ENCODE data around the gene CDH23. TPM values are rescaled to one million over a fixed set of nuclear protein-coding genes. Genes with fewer than 3 reads are reported as not detected.

Gene CDH23
- polyA plus RNA-seq, 2 donors = 1.6 to 3.2 TPM

GRCh38 chr10:71812913-71813590 lies 416.3 kb downstream of the CDH23 start:
- H3K36me3 ChIP-seq (ENCODE audit: control insufficient read depth in 2 of 2, insufficient read depth in 2 of 2, low read length in 1 of 2) = peaks cover 0 to 28% of the 10 kb centered on the region in 2 donors
- peaks cover 2% of the 10 kb centered on the region in 2 donors for H3K4me1 ChIP-seq (ENCODE audit: control insufficient read depth in 2 of 2, insufficient read depth in 2 of 2, low read length in 1 of 2)
- H3K9me3 ChIP-seq (ENCODE audit: control insufficient read depth in 2 of 2, insufficient read depth in 1 of 2, low read depth in 1 of 2, low read length in 1 of 2) = no peaks in the 10 kb centered on the region
- no peak overlapping the region for H3K4me3 ChIP-seq (ENCODE audit: low read depth in 1 of 2, low read length in 2 of 2)
- no peaks in the 10 kb centered on the region for H3K27me3 ChIP-seq (ENCODE audit: control insufficient read depth in 1 of 2, insufficient read depth in 2 of 2, low read length in 2 of 2)
- no peak overlapping the region for H3K27ac ChIP-seq (ENCODE audit: low read depth in 2 of 2, low read length in 1 of 2)
- 56 to 58% methylated on average over 11 of the region's 11 CpGs for WGBS, 2 donors

GRCh38 chr10:71814922-71815411 lies 418.2 kb downstream of the CDH23 start:
- Histone ChIP-seq H3K9me3 (ENCODE audit: control insufficient read depth in 2 of 2, insufficient read depth in 1 of 2, low read depth in 1 of 2, low read length in 1 of 2) (no peaks in the 10 kb centered on the region), H3K4me3 (ENCODE audit: low read depth in 1 of 2, low read length in 2 of 2) (no peak overlapping the region), H3K27me3 (ENCODE audit: control insufficient read depth in 1 of 2, insufficient read depth in 2 of 2, low read length in 2 of 2) (no peaks in the 10 kb centered on the region), H3K4me1 (ENCODE audit: control insufficient read depth in 2 of 2, insufficient read depth in 2 of 2, low read length in 1 of 2) (peaks cover 2% of the 10 kb centered on the region in 2 donors), H3K36me3 (ENCODE audit: control insufficient read depth in 2 of 2, insufficient read depth in 2 of 2, low read length in 1 of 2) (peaks cover 15 to 45% of the 10 kb centered on the region in 2 donors), H3K27ac (ENCODE audit: low read depth in 2 of 2, low read length in 1 of 2) (no peak overlapping the region)
- WGBS, 2 donors = 91% methylated on average over 26 of the region's 26 CpGs

- Histone ChIP-seq H3K4me1 (ENCODE audit: control insufficient read depth in 2 of 2, insufficient read depth in 2 of 2, low read length in 1 of 2) (peaks cover 2% of the 10 kb centered on the region in 2 donors), H3K4me3 (ENCODE audit: low read depth in 1 of 2, low read length in 2 of 2) (no peak overlapping the region), H3K27ac (ENCODE audit: low read depth in 2 of 2, low read length in 1 of 2) (no peak overlapping the region), H3K9me3 (ENCODE audit: control insufficient read depth in 2 of 2, insufficient read depth in 1 of 2, low read depth in 1 of 2, low read length in 1 of 2) (no peaks in the 10 kb centered on the region), H3K36me3 (ENCODE audit: control insufficient read depth in 2 of 2, insufficient read depth in 2 of 2, low read length in 1 of 2) (peaks cover 22 to 51% of the 10 kb centered on the region in 2 donors), H3K27me3 (ENCODE audit: control insufficient read depth in 1 of 2, insufficient read depth in 2 of 2, low read length in 2 of 2) (no peaks in the 10 kb centered on the region)
- WGBS, 2 donors = 83% methylated on average over 15 of the region's 15 CpGs
These were observed 418.9 kb downstream of the CDH23 start for GRCh38 chr10:71815515-71816130.

- peaks cover 2% of the 10 kb centered on the region in 2 donors for H3K4me1 ChIP-seq (ENCODE audit: control insufficient read depth in 2 of 2, insufficient read depth in 2 of 2, low read length in 1 of 2)
- H3K4me3 ChIP-seq (ENCODE audit: low read depth in 1 of 2, low read length in 2 of 2) = no peak overlapping the region
- no peaks in the 10 kb centered on the region for H3K9me3 ChIP-seq (ENCODE audit: control insufficient read depth in 2 of 2, insufficient read depth in 1 of 2, low read depth in 1 of 2, low read length in 1 of 2)
- H3K27me3 ChIP-seq (ENCODE audit: control insufficient read depth in 1 of 2, insufficient read depth in 2 of 2, low read length in 2 of 2) = no peaks in the 10 kb centered on the region
- H3K27ac ChIP-seq (ENCODE audit: low read depth in 2 of 2, low read length in 1 of 2) = no peak overlapping the region
- H3K36me3 ChIP-seq (ENCODE audit: control insufficient read depth in 2 of 2, insufficient read depth in 2 of 2, low read length in 1 of 2) = peaks cover 28 to 59% of the 10 kb centered on the region in 2 donors
- WGBS, 2 donors = 80 to 89% methylated on average over 12 of the region's 12 CpGs
These were observed 419.7 kb downstream of the CDH23 start for GRCh38 chr10:71816421-71816851.

GRCh38 chr10:71816936-71817618 lies 420.4 kb downstream of the CDH23 start:
- no peak overlapping the region for H3K27ac ChIP-seq (ENCODE audit: low read depth in 2 of 2, low read length in 1 of 2)
- no peak overlapping the region for H3K4me3 ChIP-seq (ENCODE audit: low read depth in 1 of 2, low read length in 2 of 2)
- H3K36me3 ChIP-seq (ENCODE audit: control insufficient read depth in 2 of 2, insufficient read depth in 2 of 2, low read length in 1 of 2) = peaks cover 34 to 65% of the 10 kb centered on the region in 2 donors
- no peaks in the 10 kb centered on the region for H3K27me3 ChIP-seq (ENCODE audit: control insufficient read depth in 1 of 2, insufficient read depth in 2 of 2, low read length in 2 of 2)
- H3K9me3 ChIP-seq (ENCODE audit: control insufficient read depth in 2 of 2, insufficient read depth in 1 of 2, low read depth in 1 of 2, low read length in 1 of 2) = no peaks in the 10 kb centered on the region
- H3K4me1 ChIP-seq (ENCODE audit: control insufficient read depth in 2 of 2, insufficient read depth in 2 of 2, low read length in 1 of 2) = peaks cover under 1 to 4% of the 10 kb centered on the region in 2 donors
- 80 to 82% methylated on average over 8 of the region's 8 CpGs for WGBS, 2 donors

GRCh38 chr10:71817831-71818655 lies 421.3 kb downstream of the CDH23 start:
- H3K27ac ChIP-seq (ENCODE audit: low read depth in 2 of 2, low read length in 1 of 2) = no peak overlapping the region
- peaks cover 0 to 4% of the 10 kb centered on the region in 2 donors for H3K4me1 ChIP-seq (ENCODE audit: control insufficient read depth in 2 of 2, insufficient read depth in 2 of 2, low read length in 1 of 2)

GRCh38 chr10:71818674-71819260 lies 422.0 kb downstream of the CDH23 start:
- H3K4me1 ChIP-seq (ENCODE audit: control insufficient read depth in 2 of 2, insufficient read depth in 2 of 2, low read length in 1 of 2) = peaks cover 0 to 4% of the 10 kb centered on the region in 2 donors
- H3K9me3 ChIP-seq (ENCODE audit: control insufficient read depth in 2 of 2, insufficient read depth in 1 of 2, low read depth in 1 of 2, low read length in 1 of 2) = no peaks in the 10 kb centered on the region
- WGBS, 2 donors = 90 to 95% methylated on average over 14 of the region's 14 CpGs
- no peak overlapping the region for H3K4me3 ChIP-seq (ENCODE audit: low read depth in 1 of 2, low read length in 2 of 2)
- H3K36me3 ChIP-seq (ENCODE audit: control insufficient read depth in 2 of 2, insufficient read depth in 2 of 2, low read length in 1 of 2) = peaks cover 39 to 73% of the 10 kb centered on the region in 2 donors
- H3K27ac ChIP-seq (ENCODE audit: low read depth in 2 of 2, low read length in 1 of 2) = no peak overlapping the region
- no peaks in the 10 kb centered on the region for H3K27me3 ChIP-seq (ENCODE audit: control insufficient read depth in 1 of 2, insufficient read depth in 2 of 2, low read length in 2 of 2)

More at GRCh38 chr10:71817831-71818655, 421.3 kb downstream of the CDH23 start:
- Histone ChIP-seq H3K4me3 (ENCODE audit: low read depth in 1 of 2, low read length in 2 of 2) (no peak overlapping the region), H3K9me3 (ENCODE audit: control insufficient read depth in 2 of 2, insufficient read depth in 1 of 2, low read depth in 1 of 2, low read length in 1 of 2) (no peaks in the 10 kb centered on the region), H3K27me3 (ENCODE audit: control insufficient read depth in 1 of 2, insufficient read depth in 2 of 2, low read length in 2 of 2) (no peaks in the 10 kb centered on the region), H3K36me3 (ENCODE audit: control insufficient read depth in 2 of 2, insufficient read depth in 2 of 2, low read length in 1 of 2) (peaks cover 35 to 67% of the 10 kb centered on the region in 2 donors)
- 68 to 72% methylated on average over 9 of the region's 9 CpGs for WGBS, 2 donors

- H3K9me3 ChIP-seq (ENCODE audit: control insufficient read depth in 2 of 2, insufficient read depth in 1 of 2, low read depth in 1 of 2, low read length in 1 of 2) = no peaks in the 10 kb centered on the region
- no peak overlapping the region for H3K4me3 ChIP-seq (ENCODE audit: low read depth in 1 of 2, low read length in 2 of 2)
- 92 to 96% methylated on average over 18 of the region's 18 CpGs for WGBS, 2 donors
- H3K27ac ChIP-seq (ENCODE audit: low read depth in 2 of 2, low read length in 1 of 2) = no peak overlapping the region
- no peaks in the 10 kb centered on the region for H3K27me3 ChIP-seq (ENCODE audit: control insufficient read depth in 1 of 2, insufficient read depth in 2 of 2, low read length in 2 of 2)
- peaks cover 0 to 4% of the 10 kb centered on the region in 2 donors for H3K4me1 ChIP-seq (ENCODE audit: control insufficient read depth in 2 of 2, insufficient read depth in 2 of 2, low read length in 1 of 2)
- H3K36me3 ChIP-seq (ENCODE audit: control insufficient read depth in 2 of 2, insufficient read depth in 2 of 2, low read length in 1 of 2) = peaks cover 41 to 78% of the 10 kb centered on the region in 2 donors
These were observed 422.7 kb downstream of the CDH23 start for GRCh38 chr10:71819441-71819861.

Measured in esophagus (tissue), 2 donors.